Heart left ventricle (tissue), 16 donors: ENCODE measurements around the gene TRIM16. TPM values are rescaled to one million over a fixed set of nuclear protein-coding genes. Genes with fewer than 3 reads are reported as not detected.
"Not testable (repeated sequence)": the region's sequence is repeated elsewhere in the genome, so short reads cannot be mapped to it uniquely, and the experiment has no call there.

Source experiments
- ATAC-seq, 4 donors: fragments of 200-7000 bp; cut with Tn5 transposase; one replicate each; pipeline ENCODE4 v1.9.1; 2020 to 2022; ENCODE audit warnings: moderate library complexity in 4 of 4, mild to moderate bottlenecking in 3 of 4, moderate number of reproducible peaks in 1 of 4
- DNase-seq, 5 donors: peaks; one replicate each; pipeline ENCODE4 v3.0.0-alpha.2; 2020
- H3K27ac ChIP-seq, 12 donors: fragments of 200-600 bp; sonication (generic) in 4 of 12; one replicate each; pipeline versions ENCODE4 v1.5.0 to v1.8.0; 2016 to 2022; ENCODE audit warnings: mild to moderate bottlenecking in 2 of 12
- H3K27me3 ChIP-seq, 9 donors: fragments of 200-600 bp; sonication (generic) in 2 of 9; one replicate each; pipeline versions ENCODE4 v1.5.1 to v1.8.0; 2016 to 2022; ENCODE audit warnings: mild to moderate bottlenecking in 3 of 9
- H3K36me3 ChIP-seq, 9 donors: fragments of 200-600 bp; sonication (generic) in 2 of 9; one replicate each; pipeline versions ENCODE4 v1.5.0 to v1.8.0; 2018 to 2022; ENCODE audit warnings: mild to moderate bottlenecking in 2 of 9
- H3K4me1 ChIP-seq, 12 donors: fragments of 200-600 bp; sonication (generic) in 4 of 12; one replicate each; pipeline versions ENCODE4 v1.5.0 to v1.8.0; 2016 to 2022; ENCODE audit warnings: mild to moderate bottlenecking in 3 of 12
- H3K4me3 ChIP-seq, 12 donors: fragments of 200-600 bp; sonication (generic) in 4 of 12; one replicate each; pipeline versions ENCODE4 v1.5.0 to v1.8.0; 2017 to 2022; ENCODE audit warnings: mild to moderate bottlenecking in 9 of 12, moderate library complexity in 4 of 12
- H3K9me3 ChIP-seq, 12 donors: fragments of 200-600 bp; sonication (generic) in 4 of 12; one replicate each; pipeline versions ENCODE4 v1.5.0 to v1.8.0; 2016 to 2022; ENCODE audit warnings: mild to moderate bottlenecking in 1 of 12
- CTCF ChIP-seq, 12 donors: fragments of 200-600 bp; sonication (generic) in 4 of 12; IDR thresholded peaks; one replicate each; pipeline versions ENCODE4 v1.5.0 to v1.8.0; 2018 to 2022; ENCODE audit warnings: antibody characterized with exemption in 12 of 12, mild to moderate bottlenecking in 5 of 12
- POLR2A ChIP-seq, 2 donors: fragments of 450-650 bp; IDR thresholded peaks; one replicate each; pipeline ENCODE4 v1.6.1; 2017; ENCODE audit warnings: antibody characterized with exemption in 2 of 2, mild to moderate bottlenecking in 2 of 2, moderate library complexity in 2 of 2
- WGBS, 4 donors: extraction: QIAGEN DNeasy Blood & Tissue Kit in 2 of 4; methylation state at CpG; one replicate each; pipeline versions ENCODE4 v1.1.5 to v1.1.7; 2013 to 2018; 5-methylcytosine and 5-hydroxymethylcytosine counted together
- intact Hi-C, 10 donors: fragments of 100-400 bp; cut with DNase I; formaldehyde crosslinking; loops; one replicate each; pipeline versions ENCODE4 v1.11.1 to v1.14.2; 2022
- long read RNA-seq, 3 donors: library from polyadenylated mRNA; unstranded; transcript quantifications; one replicate each; pipeline ENCODE4 v2.0.0, GENCODE V29; 2020 to 2021
- polyA plus RNA-seq, 2 donors: library from polyadenylated mRNA; stranded (reverse); fragments of 200-250 nt; gene quantifications; one replicate each; pipeline ENCODE4 v1.2.3, GENCODE V29; 2013
- total RNA-seq, 9 donors: library from RNA; depleted of rRNA in 2 of 9; stranded (reverse); fragments of >200 nt in 2 of 9; fragmentation: NEBNext Ultra II Directional in 3 of 9; extraction: Animal tissue kit (Norgen Biotek cat#: 25700) in 3 of 9; gene quantifications; one replicate each; pipeline versions ENCODE4 v1.1.0 to v1.2.4, GENCODE V29; 2016 to 2023
- donor health status: ischemic (EF 13 %, LVEDD 7.1; RV severe dilation, severe dysfunction).
- donor health status: healthy with polysubstance abuse.
- donor health status: DM: no; HTN: yes; CAD: no.
- donor health status: DM: no; HTN: no; CAD: no.
- donor health status: ischemic (EF 25% LVEDD 6.9; RV normal size, moderate dysfunction).
- donor health status: ischemic (EF 25% LVEDD 5.7; RV mildly dilated, moderate dysfunction).
- donor health status: healthy.
- donor health status: DM: yes; HTN: yes; CAD: no.
- donor health status: ischemic (EF 35%, LVEDD 5.7; RV mildly dilated, moderate dysfunction).
- donor health status: nonischemic (EF 11% LVEDD 7.7; RV severe dilation, severe dysfunction).
- donor health status: DM: yes; HTN: yes; CAD: no.
- donor health status: PGD.
- donor health status: ischemic (EF 29% LVEDD 5.4; RV normal size, mild dysfunction).
- donor health status: nonischemic (EF 23%, LVEDD 6.1; RV moderate dilation, normal function).

TRIM16 gene
- 10 to 100 TPM; 12.5 to 33.9 (median 25.2) TPM for total RNA-seq
- polyA plus RNA-seq, result 10 to 100 TPM in 1 of 2 donors, 1 to 10 TPM in 1; 8.4 to 22.3 TPM
- long read RNA-seq, donor 1, transcript TRIM16-211 (5 exons, 1,979 nt), result major isoform, 7 of 31 reads
- long read RNA-seq, donor 1, partial matches to known transcripts, result 21 of 31 reads
- long read RNA-seq, donor 1, other reads (novel, unspliced or antisense), result 3 of 31 reads
- long read RNA-seq, donor 2, transcript TRIM16-211 (5 exons, 1,979 nt), result major isoform, 10 of 94 reads
- long read RNA-seq, donor 2, partial matches to known transcripts, result 57 of 94 reads
- long read RNA-seq, donor 2, other reads (novel, unspliced or antisense), result 26 of 94 reads
- long read RNA-seq, donor 3, transcript TRIM16-211 (5 exons, 1,979 nt), result major isoform, 8 of 46 reads
- long read RNA-seq, donor 3, partial matches to known transcripts, result 28 of 46 reads
- long read RNA-seq, donor 3, other reads (novel, unspliced or antisense), result 10 of 46 reads

- intact Hi-C loops, H3K36me3 ChIP-seq, H3K4me1 ChIP-seq, H3K9me3 ChIP-seq, H3K27me3 ChIP-seq: not testable (repeated sequence)
- peak within 1 kb of the TSS in 11 of 12 donors; percentile 2 to 76 (median 53) for H3K27ac ChIP-seq
- H3K4me3 ChIP-seq, result peak within 1 kb of the TSS; percentile 34 to 75 (median 62)
- DNase-seq (peak; percentile 81 to 92 (median 84)), ATAC-seq (peak; percentile 85 to 96 (median 96))
- TF ChIP-seq CTCF (IDR thresholded peaks at IDR 0.05), result peak in 3 of 12 donors; percentile 24 to 33 (median 32)
- peak in 1 of 2 donors; percentile 60 for TF ChIP-seq POLR2A (IDR thresholded peaks at IDR 0.05)
- WGBS, 4 donors, result 2 to 5% (median 2%) methylated on average over 30 to 35 of the region's 35 CpGs
Observed at GRCh38 chr17:15683824-15684478, at the start of gene TRIM16. TRIM16 (minus strand) TSS chr17:15684311; CDS start chr17:15651609, 32,702 bp downstream.

GRCh38 chr17:15733174-15733789 lies 49.2 kb upstream of the TRIM16 start:
- H3K27ac ChIP-seq, DNase-seq, ATAC-seq, H3K4me1 ChIP-seq, H3K36me3 ChIP-seq, H3K4me3 ChIP-seq, H3K27me3 ChIP-seq, intact Hi-C loops, H3K9me3 ChIP-seq: not testable (repeated sequence)
- WGBS, 4 donors, result 88 to 96% (median 93%) methylated on average over 3 to 8 of the region's 10 CpGs

- H3K9me3 ChIP-seq, ATAC-seq, H3K4me3 ChIP-seq, H3K4me1 ChIP-seq, H3K27me3 ChIP-seq, DNase-seq, H3K27ac ChIP-seq, intact Hi-C loops, H3K36me3 ChIP-seq: not testable (repeated sequence)
- 83 to 87% (median 84%) methylated on average over 5 to 10 of the region's 10 CpGs for WGBS, 4 donors
Observed at GRCh38 chr17:15731900-15732299, 47.8 kb upstream of the TRIM16 start, which contains the start of gene TBC1D26. TBC1D26 (plus strand) TSS chr17:15732283; CDS start chr17:15735349, 3,066 bp downstream.

- WGBS, 4 donors, result 70 to 93% (median 83%) methylated on average over 4 to 14 of the region's 14 CpGs
Observed at GRCh38 chr17:15730535-15730934, 46.4 kb upstream of the TRIM16 start.

GRCh38 chr17:15716601-15717563 lies 32.8 kb upstream of the TRIM16 start:
- WGBS, 4 donors, result 96 to 98% (median 97%) methylated on average over 11 of the region's 11 CpGs
- intact Hi-C loops, ATAC-seq, H3K27me3 ChIP-seq, H3K27ac ChIP-seq, DNase-seq, H3K4me1 ChIP-seq, H3K4me3 ChIP-seq: not testable (repeated sequence)
- peaks cover 0 to 55% (median 0%) of the 10 kb centered on the region in 9 donors for H3K36me3 ChIP-seq
- peaks cover 0 to 83% (median 42%) of the 10 kb centered on the region in 12 donors for H3K9me3 ChIP-seq

More at GRCh38 chr17:15730535-15730934, 46.4 kb upstream of the TRIM16 start:
- H3K27me3 ChIP-seq, H3K4me1 ChIP-seq, H3K9me3 ChIP-seq, H3K4me3 ChIP-seq, DNase-seq, ATAC-seq, H3K36me3 ChIP-seq, H3K27ac ChIP-seq, intact Hi-C loops: not testable (repeated sequence)

- DNase-seq, intact Hi-C loops, H3K4me1 ChIP-seq, H3K4me3 ChIP-seq, ATAC-seq, H3K27me3 ChIP-seq, H3K27ac ChIP-seq: not testable (repeated sequence)
- WGBS, 4 donors, result 89 to 98% (median 98%) methylated on average over 1 to 3 of the region's 3 CpGs
- Histone ChIP-seq H3K9me3 (peaks cover 0 to 70% (median 15%) of the 10 kb centered on the region in 12 donors), H3K36me3 (peaks cover 0 to 76% (median 30%) of the 10 kb centered on the region in 9 donors)
Observed at GRCh38 chr17:15708879-15709278, 24.8 kb upstream of the TRIM16 start.

GRCh38 chr17:15704813-15705212 lies 20.7 kb upstream of the TRIM16 start:
- DNase-seq, intact Hi-C loops, H3K27ac ChIP-seq, H3K4me1 ChIP-seq, H3K4me3 ChIP-seq, H3K27me3 ChIP-seq: not testable (repeated sequence)
- peaks cover 0 to 50% (median 25%) of the 10 kb centered on the region in 9 donors for H3K36me3 ChIP-seq
- 96 to 99% (median 98%) methylated on average over 27 to 32 of the region's 32 CpGs for WGBS, 4 donors
- ATAC-seq, result peak in 1 of 4 donors; percentile 20
- H3K9me3 ChIP-seq, result peaks cover 0 to 46% (median 8%) of the 10 kb centered on the region in 12 donors

- 97 to 99% (median 97%) methylated on average over 21 to 28 of the region's 33 CpGs for WGBS, 4 donors
- Histone ChIP-seq H3K36me3 (peaks cover 0 to 48% (median 25%) of the 10 kb centered on the region in 9 donors), H3K9me3 (peaks cover 0 to 46% (median 8%) of the 10 kb centered on the region in 12 donors)
- DNase-seq, H3K27ac ChIP-seq, H3K4me3 ChIP-seq, intact Hi-C loops, H3K27me3 ChIP-seq, H3K4me1 ChIP-seq, ATAC-seq: not testable (repeated sequence)
Observed at GRCh38 chr17:15704239-15704638, 20.1 kb upstream of the TRIM16 start.
